Erythroblast (primary cell): ENCODE results near the gene TSHZ2.

Source experiments
- GATA1 ChIP-seq: IDR thresholded peaks from 2 replicates; pipeline ENCODE4 v1.6.1; 2011; ENCODE audit warnings: low read depth, mild to moderate bottlenecking, control low read depth, low read length, moderate library complexity
- POLR2A ChIP-seq: IDR thresholded peaks from 2 replicates; pipeline ENCODE4 v1.6.1; 2011; ENCODE audit warnings: mild to moderate bottlenecking, low read length

GRCh38 chr20:53312957-53313356 is 340.8 kb downstream of the TSHZ2 start:
- no peak for TF ChIP-seq POLR2A
- TF ChIP-seq GATA1, result no peak
